Measurements from ENCODE around the gene PAX6.

- TF ChIP-seq CREB1 (IDR thresholded peaks at IDR 0.05; ENCODE audit: low read depth) (no peak), EP300 (IDR thresholded peaks at IDR 0.05; ENCODE audit: borderline replicate concordance) (no peak), RAD21 (IDR thresholded peaks at IDR 0.05; ENCODE audit: low read depth) (no peak), TAF1 (IDR thresholded peaks at IDR 0.05; ENCODE audit: low read depth) (no peak), TEAD4 (IDR thresholded peaks at IDR 0.05) (no peak), FOXM1 (IDR thresholded peaks at IDR 0.05; ENCODE audit: borderline replicate concordance, low read depth) (no peak), CEBPB (IDR thresholded peaks at IDR 0.05) (no peak), MAX (IDR thresholded peaks at IDR 0.05) (no peak), REST (IDR thresholded peaks at IDR 0.05; ENCODE audit: low read depth) (no peak), YY1 (IDR thresholded peaks at IDR 0.05; ENCODE audit: low read depth) (no peak), ZBTB7A (IDR thresholded peaks at IDR 0.05; ENCODE audit: low read depth) (no peak), TCF12 (IDR thresholded peaks at IDR 0.05; ENCODE audit: low read depth) (no peak), NFIC (IDR thresholded peaks at IDR 0.05) (no peak), EGR1 (IDR thresholded peaks at IDR 0.05) (no peak)
Observed at GRCh38 chr11:31793264-31793663, 17.9 kb downstream of the PAX6 start.
